PFSK-1 (cell line): ENCODE measurements around the gene PPA1.

ENCODE experiments used
- FOXP2 ChIP-seq: optimal IDR thresholded peaks from 2 replicates; pipeline ENCODE3; 2011; ENCODE audit warnings: borderline replicate concordance, control low read depth, inconsistent platforms; ENCODE audit not compliant: insufficient read depth; ENCODE audit errors: extremely low read length, extremely low read depth
- POLR2AphosphoS5 ChIP-seq: IDR thresholded peaks from 2 replicates; pipeline ENCODE4 v1.6.1; 2012; ENCODE audit warnings: low read depth, mild to moderate bottlenecking, control low read depth, low read length, moderate library complexity
- SIN3A ChIP-seq: IDR thresholded peaks from 2 replicates; pipeline ENCODE4 v1.6.1; 2012; ENCODE audit warnings: mild to moderate bottlenecking, low read length, moderate library complexity, borderline replicate concordance; ENCODE audit not compliant: insufficient read depth
- TAF1 ChIP-seq: IDR thresholded peaks from 2 replicates; pipeline ENCODE4 v1.6.1; 2012; ENCODE audit warnings: low read length, control low read depth, borderline replicate concordance; ENCODE audit not compliant: insufficient read depth
- TF ChIP-seq, protein P1 (sequence below), 2 experiments: IDR thresholded peaks; 2 replicates each; pipeline versions ENCODE4 v1.6.1 to v1.8.0; 2011 to 2012; ENCODE audit warnings: low read depth in 2 of 2, low read length in 2 of 2, control low read depth in 1 of 2, inconsistent platforms in 1 of 2, mild to moderate bottlenecking in 1 of 2, moderate library complexity in 1 of 2; ENCODE audit not compliant: insufficient read depth in 1 of 2

The PPA1 gene

GRCh38 chr10:70268376-70268775 lies 35.1 kb upstream of the PPA1 start:
- TF ChIP-seq, protein P1, sequence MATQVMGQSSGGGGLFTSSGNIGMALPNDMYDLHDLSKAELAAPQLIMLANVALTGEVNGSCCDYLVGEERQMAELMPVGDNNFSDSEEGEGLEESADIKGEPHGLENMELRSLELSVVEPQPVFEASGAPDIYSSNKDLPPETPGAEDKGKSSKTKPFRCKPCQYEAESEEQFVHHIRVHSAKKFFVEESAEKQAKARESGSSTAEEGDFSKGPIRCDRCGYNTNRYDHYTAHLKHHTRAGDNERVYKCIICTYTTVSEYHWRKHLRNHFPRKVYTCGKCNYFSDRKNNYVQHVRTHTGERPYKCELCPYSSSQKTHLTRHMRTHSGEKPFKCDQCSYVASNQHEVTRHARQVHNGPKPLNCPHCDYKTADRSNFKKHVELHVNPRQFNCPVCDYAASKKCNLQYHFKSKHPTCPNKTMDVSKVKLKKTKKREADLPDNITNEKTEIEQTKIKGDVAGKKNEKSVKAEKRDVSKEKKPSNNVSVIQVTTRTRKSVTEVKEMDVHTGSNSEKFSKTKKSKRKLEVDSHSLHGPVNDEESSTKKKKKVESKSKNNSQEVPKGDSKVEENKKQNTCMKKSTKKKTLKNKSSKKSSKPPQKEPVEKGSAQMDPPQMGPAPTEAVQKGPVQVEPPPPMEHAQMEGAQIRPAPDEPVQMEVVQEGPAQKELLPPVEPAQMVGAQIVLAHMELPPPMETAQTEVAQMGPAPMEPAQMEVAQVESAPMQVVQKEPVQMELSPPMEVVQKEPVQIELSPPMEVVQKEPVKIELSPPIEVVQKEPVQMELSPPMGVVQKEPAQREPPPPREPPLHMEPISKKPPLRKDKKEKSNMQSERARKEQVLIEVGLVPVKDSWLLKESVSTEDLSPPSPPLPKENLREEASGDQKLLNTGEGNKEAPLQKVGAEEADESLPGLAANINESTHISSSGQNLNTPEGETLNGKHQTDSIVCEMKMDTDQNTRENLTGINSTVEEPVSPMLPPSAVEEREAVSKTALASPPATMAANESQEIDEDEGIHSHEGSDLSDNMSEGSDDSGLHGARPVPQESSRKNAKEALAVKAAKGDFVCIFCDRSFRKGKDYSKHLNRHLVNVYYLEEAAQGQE (IDR thresholded peaks at IDR 0.05; ENCODE audit: insufficient read depth in 1 of 2, low read depth in 2 of 2, low read length in 2 of 2): no peak
- no peak for TF ChIP-seq TAF1
- TF ChIP-seq SIN3A: no peak
- TF ChIP-seq FOXP2: no peak
- no peak for TF ChIP-seq POLR2AphosphoS5

DNA sequence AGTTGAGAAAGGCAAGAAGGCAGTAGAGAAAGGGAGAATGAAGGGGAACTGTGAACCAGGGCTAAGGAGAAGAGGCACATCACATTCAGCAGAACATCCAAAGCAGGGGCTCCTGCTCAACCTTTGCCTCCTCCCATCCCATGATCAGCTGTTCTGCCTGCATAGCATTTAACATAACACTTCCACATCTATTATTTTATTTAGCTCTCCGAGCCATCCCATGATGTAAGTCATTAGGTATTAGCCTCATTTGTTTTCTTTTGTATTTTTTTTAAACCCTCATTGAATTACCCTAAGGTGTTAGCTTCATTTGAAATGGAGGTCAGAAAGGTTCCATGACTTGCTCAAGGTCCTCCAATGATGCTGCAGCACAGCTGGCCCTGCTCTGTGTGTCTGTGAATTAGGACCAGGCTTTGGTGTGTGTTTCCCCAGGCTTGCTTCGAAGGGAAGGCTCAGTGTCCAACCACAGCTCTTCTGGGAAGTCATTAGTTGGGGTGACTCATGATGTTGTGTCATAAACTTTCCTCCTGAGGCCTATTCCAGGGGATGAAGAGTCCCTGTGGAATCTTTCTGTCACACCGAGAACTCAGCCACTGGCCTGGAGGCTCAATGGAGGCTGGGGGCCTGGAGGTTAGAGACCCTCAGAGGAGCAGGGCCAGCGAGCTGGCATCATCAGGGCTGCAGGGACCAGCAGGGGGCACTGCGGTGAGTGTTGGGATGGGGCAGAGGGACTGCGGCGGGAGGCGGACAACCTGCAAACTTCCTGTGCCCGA lies 34.1 kb upstream of the PPA1 start:
- TF ChIP-seq POLR2AphosphoS5 (no peak), TAF1 (no peak), SIN3A (no peak), FOXP2 (no peak)
- TF ChIP-seq, protein P1 (IDR thresholded peaks at IDR 0.05; ENCODE audit: insufficient read depth in 1 of 2, low read depth in 2 of 2, low read length in 2 of 2): no peak

- no peak for TF ChIP-seq POLR2AphosphoS5
- TF ChIP-seq, protein P1 (IDR thresholded peaks at IDR 0.05; ENCODE audit: insufficient read depth in 1 of 2, low read depth in 2 of 2, low read length in 2 of 2): no peak
Measured at GRCh38 chr10:70266701-70267100, 33.5 kb upstream of the PPA1 start.

DNA sequence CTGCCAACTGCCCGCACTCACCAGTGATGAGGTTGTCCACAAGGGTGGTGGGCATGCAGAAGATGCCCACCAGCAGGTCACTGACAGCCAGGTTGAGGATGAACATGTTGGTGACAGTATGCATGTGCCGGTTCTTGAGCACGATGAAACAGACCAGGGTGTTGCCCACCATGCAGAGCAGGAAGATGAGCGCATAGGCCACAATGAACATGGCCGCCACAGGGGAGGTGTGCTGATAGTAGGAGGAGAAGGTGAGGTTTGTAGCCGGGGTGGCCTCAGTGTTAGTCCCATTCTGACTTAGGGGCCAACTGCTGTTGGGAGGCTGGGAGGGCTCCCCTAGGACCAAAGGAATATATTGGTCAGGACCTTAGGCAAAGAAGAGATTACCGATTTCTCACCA lies 32.8 kb upstream of the PPA1 start:
- TF ChIP-seq SIN3A (no peak), POLR2AphosphoS5 (no peak)
- TF ChIP-seq, protein P1 (IDR thresholded peaks at IDR 0.05; ENCODE audit: insufficient read depth in 1 of 2, low read depth in 2 of 2, low read length in 2 of 2): no peak

DNA sequence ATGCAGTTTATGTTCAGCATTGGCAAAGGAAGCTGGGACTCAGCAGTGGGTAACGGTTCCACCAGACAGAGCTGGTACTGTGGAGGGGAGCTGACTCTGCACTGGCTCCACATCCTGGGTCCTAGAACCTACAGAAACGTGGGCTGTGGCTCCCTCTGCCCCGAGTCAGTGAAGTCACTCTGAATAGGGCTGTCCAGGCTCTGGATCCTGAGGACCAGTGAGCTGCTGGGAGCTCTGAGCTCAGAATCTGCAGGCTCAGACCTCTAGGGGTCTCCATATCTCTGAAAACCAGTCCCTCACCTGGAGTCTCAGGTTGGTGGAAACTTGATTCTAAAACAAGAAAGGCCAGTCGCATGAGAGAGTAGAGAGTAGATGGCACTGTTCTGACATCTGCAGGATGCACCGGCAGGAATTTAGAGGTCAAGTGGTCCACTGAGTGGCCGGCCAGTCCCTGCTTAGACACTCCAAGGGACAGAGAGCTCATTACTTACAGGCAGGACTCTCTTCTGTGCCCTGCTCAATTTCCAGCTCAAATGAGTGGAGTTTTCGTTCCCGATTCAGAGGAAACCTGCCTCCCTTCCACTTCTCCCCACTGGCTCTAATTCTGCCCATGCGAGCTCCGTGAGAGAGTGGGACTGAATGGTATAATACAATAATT lies 31.9 kb upstream of the PPA1 start:
- TF ChIP-seq FOXP2: no peak
- TF ChIP-seq SIN3A: no peak
- TF ChIP-seq POLR2AphosphoS5: no peak
- no peak for TF ChIP-seq TAF1
